Activated T-helper 17 cell treated with anti-CD3 and anti-CD28 coated beads, Interleukin-2, amount 50 U/mL, for 72 hours (primary cell): ENCODE measurements around the gene SORCS2. TPM values are rescaled to one million over a fixed set of nuclear protein-coding genes. Genes with fewer than 3 reads are reported as not detected.

ENCODE experiments used
- ATAC-seq: fragments of 150-1000 bp; cut with Tn5 transposase; replicated peaks from 2 replicates; pipeline ENCODE4 v1.10.0; 2021; ENCODE audit warnings: mild to moderate bottlenecking, moderate library complexity
- H3K27ac Mint-ChIP-seq: one replicate; pipeline ENCODE4 v1.8.0; 2022; ENCODE audit warnings: mixed read lengths
- H3K27me3 Mint-ChIP-seq: one replicate; pipeline ENCODE4 v1.8.0; 2022; ENCODE audit warnings: mixed read lengths
- H3K36me3 Mint-ChIP-seq: one replicate; pipeline ENCODE4 v1.8.0; 2022; ENCODE audit warnings: low read depth, mild to moderate bottlenecking, mixed read lengths
- H3K4me1 Mint-ChIP-seq: one replicate; pipeline ENCODE4 v1.8.0; 2022; ENCODE audit warnings: mixed read lengths
- H3K4me3 Mint-ChIP-seq: one replicate; pipeline ENCODE4 v1.8.0; 2022; ENCODE audit warnings: mild to moderate bottlenecking, mixed read lengths
- H3K9me3 Mint-ChIP-seq: one replicate; pipeline ENCODE4 v1.8.0; 2022; ENCODE audit warnings: mixed read lengths
- total RNA-seq, 2 donors: library from RNA; stranded (reverse); gene quantifications; one replicate each; pipeline ENCODE4 v1.2.3, GENCODE V29; 2022

SORCS2 gene
- total RNA-seq, 2 donors from 2014 or later: 0.04 to 0.26 TPM

DNA sequence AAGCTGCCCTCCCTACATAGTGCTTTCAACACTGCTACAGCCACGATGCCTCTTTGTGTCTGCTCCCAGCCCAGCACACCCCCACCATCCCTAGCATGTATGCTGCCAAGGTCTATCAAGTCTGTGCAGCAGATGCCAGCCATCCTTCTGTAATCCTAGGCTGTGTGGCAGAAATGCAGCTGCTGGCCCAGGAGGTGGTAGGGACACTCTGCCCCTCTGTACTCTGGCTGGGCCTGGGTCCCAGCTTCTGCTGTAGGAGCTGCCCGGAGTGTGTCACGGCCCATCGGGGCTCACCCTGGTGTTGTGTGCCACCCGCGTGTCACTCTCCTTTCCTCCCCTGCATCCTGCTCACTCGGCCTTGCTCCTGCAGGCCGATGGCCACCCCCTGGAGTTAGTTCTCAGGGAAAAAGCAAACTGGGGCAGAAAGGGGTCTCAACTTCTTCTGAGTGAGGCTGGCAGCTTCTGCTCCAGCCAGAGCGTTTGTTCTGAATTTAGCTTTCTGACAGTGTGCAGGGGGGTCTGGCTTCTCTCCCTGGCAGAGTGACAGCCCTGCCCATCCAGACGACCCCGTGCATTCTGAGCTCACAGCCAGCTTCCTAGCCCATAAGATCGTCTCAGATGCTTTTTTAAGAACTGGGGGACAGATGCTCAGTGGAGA, 219.7 kb downstream of the SORCS2 start:
- ATAC-seq: no peak
- Mint-ChIP-seq H3K4me3 (no peak overlapping the region), H3K27me3 (peaks cover 40% of the 10 kb centered on the region), H3K4me1 (no peaks in the 10 kb centered on the region), H3K9me3 (peaks cover 23% of the 10 kb centered on the region), H3K36me3 (no peaks in the 10 kb centered on the region), H3K27ac (no peak overlapping the region)

DNA sequence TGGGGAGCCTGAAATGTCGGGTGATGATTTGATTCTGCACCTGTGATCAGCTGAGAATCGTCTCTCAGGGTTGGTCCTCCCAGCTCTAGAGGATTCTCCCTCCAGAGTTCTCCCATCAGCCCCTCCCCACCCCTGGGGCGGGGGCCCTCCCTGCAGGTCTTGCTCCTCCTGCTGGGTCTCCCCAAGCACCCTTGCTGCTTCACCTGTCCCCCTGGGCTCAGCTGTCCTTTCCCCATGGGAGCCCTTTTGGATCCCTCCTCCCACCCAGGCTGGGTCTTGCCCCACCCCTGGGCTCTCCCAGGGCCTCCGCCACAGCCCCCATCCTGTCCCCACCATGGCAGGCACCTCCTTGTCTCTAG, 220.2 kb downstream of the SORCS2 start:
- ATAC-seq: no peak
- Mint-ChIP-seq H3K4me3 (no peak overlapping the region), H3K27me3 (peaks cover 37% of the 10 kb centered on the region), H3K9me3 (peaks cover 19% of the 10 kb centered on the region), H3K36me3 (no peaks in the 10 kb centered on the region), H3K27ac (no peak overlapping the region), H3K4me1 (no peaks in the 10 kb centered on the region)

DNA sequence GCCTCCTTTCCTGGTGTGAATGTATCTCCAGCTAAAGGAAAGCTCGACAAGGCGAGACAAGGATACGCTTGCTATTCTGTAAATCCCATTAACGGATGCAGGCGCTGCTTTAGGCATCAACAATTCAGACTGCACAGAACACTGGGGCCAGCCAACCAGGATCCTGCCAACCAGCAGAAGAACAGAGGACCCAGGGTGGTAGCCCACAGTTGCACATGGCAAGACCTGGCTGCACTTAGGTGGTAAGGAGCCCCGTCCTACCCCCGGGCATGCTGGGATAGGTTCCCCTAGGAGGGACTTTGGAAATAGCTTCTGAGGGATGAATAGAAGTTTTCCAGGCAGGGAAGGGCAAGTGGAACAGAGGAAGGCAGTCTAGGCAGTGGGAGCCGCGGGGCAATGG, 221.7 kb downstream of the SORCS2 start:
- H3K4me3 Mint-ChIP-seq: no peak overlapping the region
- no peak for ATAC-seq
- H3K36me3 Mint-ChIP-seq: no peaks in the 10 kb centered on the region
- H3K9me3 Mint-ChIP-seq: peaks cover 14% of the 10 kb centered on the region
- H3K27me3 Mint-ChIP-seq: peaks cover 29% of the 10 kb centered on the region
- no peak overlapping the region for H3K27ac Mint-ChIP-seq
- H3K4me1 Mint-ChIP-seq: no peaks in the 10 kb centered on the region

DNA sequence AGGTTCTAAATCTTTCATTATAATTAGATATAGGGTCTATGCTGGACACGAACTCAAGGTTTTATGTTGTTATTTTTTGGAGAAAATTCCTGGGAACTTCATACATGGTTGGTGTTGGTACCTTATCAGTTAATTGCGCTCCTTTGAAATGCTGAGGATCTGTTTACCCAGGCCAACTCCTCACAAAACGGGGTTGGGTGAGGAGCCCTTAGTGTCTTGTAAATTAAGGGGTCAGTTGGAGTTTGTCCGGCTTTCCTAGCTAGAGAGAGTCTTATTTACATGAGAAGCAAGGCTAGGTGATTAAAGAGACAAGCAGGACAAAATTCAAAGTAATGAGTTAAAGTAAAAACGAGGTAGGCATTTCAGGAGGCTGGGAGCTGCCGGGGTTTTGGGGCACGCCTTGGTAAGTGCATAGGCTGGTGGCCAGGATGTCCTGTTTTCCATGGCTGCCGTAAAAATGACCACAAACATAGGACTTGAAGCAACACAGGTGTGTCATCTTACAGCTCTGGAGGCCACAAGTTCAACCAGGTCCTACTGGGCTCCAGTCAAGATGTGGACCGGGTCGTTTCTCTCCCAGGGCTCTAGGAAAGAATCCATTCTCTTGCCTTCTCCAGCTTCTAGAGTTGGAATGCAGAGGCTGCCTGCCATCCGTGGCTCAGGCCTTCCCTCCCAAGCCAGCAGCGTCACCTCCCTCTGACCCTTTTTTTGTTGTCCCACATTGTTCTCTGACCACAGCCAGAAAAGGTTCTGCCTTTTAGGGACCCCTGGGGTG, 222.6 kb downstream of the SORCS2 start:
- no peak overlapping the region for H3K27ac Mint-ChIP-seq
- H3K36me3 Mint-ChIP-seq: no peaks in the 10 kb centered on the region
- peaks cover 9% of the 10 kb centered on the region for H3K9me3 Mint-ChIP-seq
- no peak for ATAC-seq
- no peak overlapping the region for H3K4me3 Mint-ChIP-seq
- H3K27me3 Mint-ChIP-seq: peaks cover 26% of the 10 kb centered on the region
- no peaks in the 10 kb centered on the region for H3K4me1 Mint-ChIP-seq

DNA sequence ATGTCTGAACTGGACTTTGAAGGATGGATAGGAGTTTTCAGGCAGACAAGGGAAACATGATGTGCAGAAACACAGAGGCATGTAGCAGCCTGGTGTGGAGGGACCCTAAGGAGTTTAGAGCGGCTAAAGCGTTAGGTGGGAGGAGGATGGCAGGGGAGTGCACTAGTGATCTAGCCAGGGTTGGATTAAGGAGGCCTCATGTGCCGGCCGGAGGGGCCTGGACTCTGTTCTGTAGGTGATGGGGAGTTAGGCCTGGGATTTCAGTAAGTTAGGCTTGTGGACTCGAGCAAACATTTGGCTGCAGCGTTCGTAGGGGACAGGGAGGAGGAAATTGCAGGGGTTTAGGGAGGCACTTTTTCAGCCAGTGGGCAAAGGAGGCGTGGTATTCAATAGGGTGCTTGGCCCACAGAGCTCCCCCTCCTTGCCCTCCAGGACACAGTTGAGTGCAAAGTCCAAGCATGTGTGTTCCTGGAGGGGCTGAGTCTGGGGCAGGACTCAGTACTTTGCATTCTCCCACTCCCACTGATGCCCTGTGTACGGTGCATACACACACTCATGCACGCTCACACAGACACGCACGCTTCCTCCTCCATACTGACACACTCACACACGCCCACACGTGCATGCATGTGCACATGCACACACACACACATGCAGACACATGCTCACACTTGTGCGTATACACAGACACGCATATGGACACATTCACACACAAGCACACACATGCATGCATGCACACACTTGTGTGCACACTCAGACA, 223.8 kb downstream of the SORCS2 start:
- Mint-ChIP-seq H3K27ac (no peak overlapping the region), H3K36me3 (no peaks in the 10 kb centered on the region), H3K9me3 (peaks cover 9% of the 10 kb centered on the region), H3K27me3 (peaks cover 25% of the 10 kb centered on the region), H3K4me1 (no peaks in the 10 kb centered on the region), H3K4me3 (no peak overlapping the region)
- ATAC-seq: no peak

DNA sequence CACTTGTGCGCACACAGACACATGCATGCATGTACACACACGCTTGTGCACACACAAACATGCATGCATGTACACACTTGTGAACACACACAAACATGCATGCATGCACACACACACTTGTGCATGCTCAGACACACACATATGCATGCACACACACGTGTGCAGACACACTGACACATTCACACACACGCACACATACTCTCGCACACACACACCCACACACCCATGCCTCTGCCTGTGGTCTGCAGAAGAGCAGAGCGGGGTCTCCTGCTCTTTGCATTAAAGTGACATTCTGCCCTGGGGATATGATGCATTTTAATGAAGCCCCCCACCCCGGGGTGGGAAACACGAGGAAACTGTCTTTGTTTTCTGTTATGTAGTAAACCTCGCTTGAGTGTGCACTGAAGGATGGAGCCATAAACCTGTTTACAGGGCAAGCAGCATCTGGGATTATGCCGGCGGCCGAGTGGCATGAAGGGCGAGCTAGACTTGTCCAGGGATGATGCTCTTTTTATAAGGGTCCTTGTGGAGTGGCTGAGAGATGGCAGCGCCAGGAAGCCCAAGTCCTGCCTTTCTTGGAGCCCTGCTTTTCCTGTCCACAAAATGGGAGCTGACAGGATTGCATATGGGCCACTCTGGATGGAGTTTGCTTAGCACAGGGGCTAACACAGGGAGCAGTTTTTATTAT, 224.6 kb downstream of the SORCS2 start:
- no peaks in the 10 kb centered on the region for H3K4me1 Mint-ChIP-seq
- no peak overlapping the region for H3K4me3 Mint-ChIP-seq
- no peak for ATAC-seq
- H3K27me3 Mint-ChIP-seq: peaks cover 19% of the 10 kb centered on the region
- H3K9me3 Mint-ChIP-seq: peaks cover 6% of the 10 kb centered on the region
- no peak overlapping the region for H3K27ac Mint-ChIP-seq
- H3K36me3 Mint-ChIP-seq: no peaks in the 10 kb centered on the region

DNA sequence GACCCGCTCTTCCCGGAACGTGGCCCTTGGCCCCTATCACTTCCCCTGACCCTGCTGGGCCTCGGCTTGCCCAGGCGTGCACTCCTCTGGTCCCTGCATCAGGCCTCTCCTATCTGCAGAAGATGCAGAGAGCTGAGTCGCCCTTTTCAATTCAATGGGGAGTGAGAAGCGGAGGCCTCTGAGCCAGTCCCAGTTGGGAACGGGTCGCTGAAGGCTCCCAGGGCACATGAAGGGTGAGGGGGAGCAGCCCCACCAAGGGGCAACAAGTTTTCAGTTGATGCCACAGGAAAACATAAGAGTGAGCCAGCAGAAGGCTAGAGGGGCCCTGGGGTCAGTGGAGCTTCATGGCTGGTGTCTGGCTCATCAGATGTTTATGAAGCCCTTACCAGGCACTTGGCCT, 225.3 kb downstream of the SORCS2 start:
- no peak overlapping the region for H3K27ac Mint-ChIP-seq
- no peaks in the 10 kb centered on the region for H3K4me1 Mint-ChIP-seq

DNA sequence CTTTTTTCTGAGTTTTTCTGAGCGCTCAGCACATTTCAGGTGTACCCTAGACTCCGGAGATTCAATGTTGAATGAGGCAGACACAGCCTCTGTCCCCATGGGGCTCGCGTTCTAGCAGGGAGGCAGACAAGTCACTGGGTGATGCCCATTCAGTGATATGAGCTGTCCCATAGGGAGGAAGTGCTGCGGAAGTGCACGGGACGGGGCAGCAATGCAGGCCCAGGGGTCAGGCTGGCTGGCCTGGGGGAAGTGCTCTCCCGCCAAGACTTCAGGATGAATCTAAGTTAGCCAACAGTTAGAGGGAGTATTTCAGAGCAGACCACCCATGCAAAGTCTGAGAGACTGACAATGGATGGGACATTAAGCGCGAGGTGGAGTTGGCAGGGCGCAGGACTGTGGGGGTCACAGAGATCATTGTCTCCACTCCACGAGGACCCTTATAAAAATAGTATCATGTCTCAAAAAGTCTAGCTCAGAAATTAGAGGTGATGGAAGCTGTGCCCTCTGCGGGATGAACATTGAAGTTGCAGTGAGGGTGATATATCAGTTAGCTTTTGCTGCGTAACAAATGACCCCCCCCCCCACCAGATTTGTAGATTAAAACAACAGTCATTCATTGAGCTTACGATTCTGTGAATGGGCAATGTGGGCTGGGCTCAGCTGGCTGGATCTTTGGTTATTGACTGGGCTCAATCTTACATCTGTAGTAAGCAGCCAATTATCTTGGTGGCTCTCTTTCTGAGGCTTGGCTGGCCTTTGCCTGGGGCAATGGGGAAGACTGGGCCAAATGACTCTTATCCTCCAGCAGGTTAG, 226.0 kb downstream of the SORCS2 start:
- no peak overlapping the region for H3K27ac Mint-ChIP-seq
- H3K4me1 Mint-ChIP-seq: no peaks in the 10 kb centered on the region
- no peaks in the 10 kb centered on the region for H3K36me3 Mint-ChIP-seq
- no peak for ATAC-seq
- H3K9me3 Mint-ChIP-seq: peaks cover 6% of the 10 kb centered on the region
- no peak overlapping the region for H3K4me3 Mint-ChIP-seq
- peaks cover 19% of the 10 kb centered on the region for H3K27me3 Mint-ChIP-seq

More for the DNA sequence above, 225.3 kb downstream of the SORCS2 start:
- ATAC-seq: no peak
- H3K4me3 Mint-ChIP-seq: no peak overlapping the region
- H3K27me3 Mint-ChIP-seq: peaks cover 19% of the 10 kb centered on the region
- H3K9me3 Mint-ChIP-seq: peaks cover 6% of the 10 kb centered on the region
- H3K36me3 Mint-ChIP-seq: no peaks in the 10 kb centered on the region

DNA sequence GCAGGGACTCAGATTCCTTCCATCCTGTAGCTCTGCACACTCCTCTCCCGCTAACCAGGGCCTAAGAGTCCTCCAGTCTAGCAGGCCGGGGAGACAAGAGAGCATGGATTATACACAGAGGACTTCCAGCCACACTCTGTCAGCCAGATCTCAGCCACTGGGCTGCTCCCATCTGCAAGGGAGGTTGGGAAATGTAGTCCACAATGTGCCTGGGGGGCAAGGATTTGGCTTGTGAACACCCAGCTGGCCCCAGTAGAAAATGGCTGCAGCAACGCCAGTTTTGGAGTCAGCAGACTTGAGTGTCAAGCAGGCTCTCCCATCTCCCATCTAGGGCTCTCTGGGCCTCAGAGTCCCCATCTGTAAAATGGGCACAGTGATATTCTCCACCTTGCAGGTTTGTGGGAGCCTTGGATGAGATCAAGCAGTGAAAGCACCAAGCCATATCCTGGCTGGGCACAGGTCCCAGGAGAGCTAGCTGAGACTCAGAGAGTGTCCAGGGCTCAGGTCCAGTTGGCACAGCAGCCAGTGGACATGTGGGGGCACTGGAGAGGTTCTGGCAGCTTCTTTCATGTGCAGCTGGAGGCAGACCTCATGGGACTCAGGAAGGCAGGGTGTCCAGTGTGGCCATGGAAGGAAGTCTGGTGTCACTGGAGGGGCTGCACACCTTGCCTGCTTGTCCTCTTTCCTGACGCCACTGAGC, 227.8 kb downstream of the SORCS2 start:
- no peaks in the 10 kb centered on the region for H3K4me1 Mint-ChIP-seq
- peaks cover 10% of the 10 kb centered on the region for H3K27me3 Mint-ChIP-seq
- H3K4me3 Mint-ChIP-seq: no peak overlapping the region
- no peak overlapping the region for H3K27ac Mint-ChIP-seq
- ATAC-seq: no peak
- H3K36me3 Mint-ChIP-seq: no peaks in the 10 kb centered on the region
- H3K9me3 Mint-ChIP-seq: peaks cover 6% of the 10 kb centered on the region

DNA sequence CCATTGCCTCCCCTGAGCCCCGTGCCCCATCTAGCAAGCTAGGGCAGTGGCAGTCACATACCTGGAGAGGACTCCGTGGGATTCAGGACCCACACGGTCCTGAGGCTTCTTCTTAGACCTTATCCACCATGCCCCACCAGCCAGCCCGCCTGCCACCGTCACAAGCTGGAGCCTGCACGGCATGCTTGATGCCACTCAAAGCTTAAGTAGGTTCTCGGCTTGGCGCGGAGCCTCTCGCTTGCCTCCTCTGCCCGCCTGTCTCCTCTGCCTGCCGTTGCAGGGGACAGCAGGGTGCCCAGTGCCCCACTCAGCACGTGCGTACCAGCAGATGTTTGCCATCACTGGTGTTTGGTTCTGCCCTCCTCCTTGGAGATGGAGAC, 228.3 kb downstream of the SORCS2 start:
- Mint-ChIP-seq H3K27me3 (peaks cover 7% of the 10 kb centered on the region), H3K9me3 (peaks cover 6% of the 10 kb centered on the region), H3K36me3 (no peaks in the 10 kb centered on the region), H3K27ac (no peak overlapping the region), H3K4me3 (no peak overlapping the region), H3K4me1 (no peaks in the 10 kb centered on the region)
- ATAC-seq: no peak

DNA sequence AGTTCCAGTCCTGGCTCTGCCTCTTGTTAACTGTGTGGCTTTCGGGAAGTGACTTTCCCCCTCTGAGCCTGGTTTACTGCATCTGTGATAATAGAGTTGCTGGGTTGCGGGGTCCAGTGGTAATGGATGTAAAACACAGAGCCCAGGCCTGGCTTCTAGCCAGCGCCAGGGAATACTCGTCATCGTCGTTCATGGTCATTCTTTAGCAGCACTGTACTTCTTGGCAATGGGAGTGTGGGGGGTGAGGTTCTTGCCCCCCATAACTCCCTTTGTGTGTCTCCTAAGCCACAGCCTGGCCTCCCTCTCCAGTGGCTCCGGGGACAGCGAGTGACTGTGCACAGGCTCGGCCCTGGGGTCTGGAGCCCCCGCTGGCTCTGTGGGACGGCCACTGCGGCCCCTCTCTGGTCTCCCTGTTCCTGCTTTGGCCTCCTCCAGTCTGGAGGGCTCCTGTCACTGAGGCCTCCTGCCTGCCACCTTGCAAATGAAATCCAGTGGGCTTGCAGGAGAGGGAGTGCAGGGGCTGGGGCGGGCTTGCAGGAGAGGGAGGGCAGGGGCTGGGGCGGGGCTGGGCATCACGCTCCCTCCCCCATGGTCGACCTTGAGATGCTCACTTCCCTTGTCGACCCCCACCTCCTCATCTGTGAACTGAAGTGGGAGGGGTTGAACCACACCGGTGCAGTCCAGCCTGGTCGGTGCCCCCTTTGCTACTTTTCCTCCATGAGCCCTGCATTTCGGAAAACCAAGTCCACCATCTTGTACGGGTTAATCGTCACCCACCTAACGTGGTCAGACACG, 229.2 kb downstream of the SORCS2 start:
- Mint-ChIP-seq H3K9me3 (peaks cover 3% of the 10 kb centered on the region), H3K27me3 (peaks cover under 1% of the 10 kb centered on the region), H3K36me3 (no peaks in the 10 kb centered on the region), H3K4me1 (no peaks in the 10 kb centered on the region), H3K4me3 (no peak overlapping the region), H3K27ac (no peak overlapping the region)
- no peak for ATAC-seq

DNA sequence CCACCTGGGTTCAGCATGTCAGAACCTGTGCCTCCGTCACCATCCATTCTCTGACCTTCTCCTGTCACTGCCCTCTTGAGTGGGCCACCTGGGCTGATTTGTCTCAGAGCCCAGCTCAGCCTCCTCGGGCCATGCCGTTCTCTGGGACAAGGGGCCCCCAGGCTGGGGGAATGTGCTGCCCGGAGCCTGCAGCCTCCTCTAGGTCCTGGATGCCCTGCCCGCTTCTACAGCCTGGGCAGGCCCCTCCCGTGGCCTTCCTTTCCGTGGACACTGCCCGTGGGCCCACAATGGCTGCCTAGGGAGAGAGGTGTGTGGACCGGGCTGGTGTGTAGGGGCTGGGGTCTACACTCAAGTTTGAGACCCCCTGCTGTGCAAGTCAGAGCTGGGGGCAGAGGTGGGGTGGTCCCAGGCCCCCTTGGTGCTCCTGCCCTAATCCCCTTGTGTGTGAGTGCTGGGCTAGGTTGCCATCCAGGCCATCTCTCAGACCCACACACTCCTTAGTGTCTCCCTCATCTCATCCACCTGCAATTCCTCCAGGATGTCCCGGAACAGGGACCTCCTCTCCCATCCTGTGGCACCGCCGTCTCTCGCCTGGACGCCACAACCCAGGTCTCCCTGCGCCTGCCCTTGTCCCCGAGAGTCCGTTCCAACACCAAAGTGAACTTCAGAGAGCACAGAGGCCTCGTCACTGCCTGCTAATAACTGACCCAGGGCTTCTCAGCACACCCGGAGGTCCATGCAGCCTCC, 230.0 kb downstream of the SORCS2 start:
- Mint-ChIP-seq H3K4me1 (no peaks in the 10 kb centered on the region), H3K27me3 (peaks cover under 1% of the 10 kb centered on the region), H3K36me3 (no peaks in the 10 kb centered on the region), H3K9me3 (peaks cover 3% of the 10 kb centered on the region), H3K4me3 (no peak overlapping the region), H3K27ac (no peak overlapping the region)
- ATAC-seq: no peak
